ENCODE results near the gene ILKAP.

ILKAP gene

GRCh38 chr2:238128534-238129001 is 74.9 kb downstream of the ILKAP start:
- Histone ChIP-seq H3K27ac (ENCODE audit: low read length) (no peak overlapping the region), H3K9me2 (replicated peaks; ENCODE audit: insufficient read depth, low read length) (no peaks in the 10 kb centered on the region), H3K4me2 (ENCODE audit: low read depth, low read length) (no peak overlapping the region), H3F3A (ENCODE audit: insufficient read depth, low read length) (no peaks in the 10 kb centered on the region), H4K20me1 (ENCODE audit: insufficient read depth, low read length) (no peaks in the 10 kb centered on the region), H3K4me3 (ENCODE audit: low read length) (no peak overlapping the region), H2AFZ (ENCODE audit: low read length) (no peak overlapping the region), H3K79me2 (ENCODE audit: low read length) (no peaks in the 10 kb centered on the region), H3K9me3 (replicated peaks; ENCODE audit: insufficient read depth, low read length) (no peaks in the 10 kb centered on the region), H3K9ac (ENCODE audit: low read length) (no peak overlapping the region), H3K4me1 (ENCODE audit: low read length) (no peaks in the 10 kb centered on the region), H3K27me3 (replicated peaks; ENCODE audit: insufficient read depth, low read length) (no peaks in the 10 kb centered on the region), H3K36me3 (replicated peaks; ENCODE audit: insufficient read depth, low read length) (no peaks in the 10 kb centered on the region)
- no peak for TF ChIP-seq EZH2 (optimal IDR thresholded peaks at IDR 0.05; ENCODE audit: low read depth, low read length)
- no peak for DNase-seq

- no peak overlapping the region for H3K27ac ChIP-seq (ENCODE audit: low read length)
- no peaks in the 10 kb centered on the region for H3F3A ChIP-seq (ENCODE audit: insufficient read depth, low read length)
- no peak overlapping the region for H3K4me3 ChIP-seq (ENCODE audit: low read length)
- H4K20me1 ChIP-seq (ENCODE audit: insufficient read depth, low read length): no peaks in the 10 kb centered on the region
- H3K9me2 ChIP-seq (replicated peaks; ENCODE audit: insufficient read depth, low read length): no peaks in the 10 kb centered on the region
- no peak overlapping the region for H3K9ac ChIP-seq (ENCODE audit: low read length)
- no peaks in the 10 kb centered on the region for H3K79me2 ChIP-seq (ENCODE audit: low read length)
- no peaks in the 10 kb centered on the region for H3K9me3 ChIP-seq (replicated peaks; ENCODE audit: insufficient read depth, low read length)
- H3K4me1 ChIP-seq (ENCODE audit: low read length): no peaks in the 10 kb centered on the region
- no peaks in the 10 kb centered on the region; the same call in 1 of the 2 replicates for H3K27me3 ChIP-seq (replicated peaks; ENCODE audit: insufficient read depth, low read length)
- H3K36me3 ChIP-seq (replicated peaks; ENCODE audit: insufficient read depth, low read length): no peaks in the 10 kb centered on the region
- no peak for DNase-seq
- no peak overlapping the region for H2AFZ ChIP-seq (ENCODE audit: low read length)
- TF ChIP-seq CTCF (IDR thresholded peaks at IDR 0.05; ENCODE audit: low read length) (no peak), EZH2phosphoT487 (IDR thresholded peaks at IDR 0.05; ENCODE audit: low read length) (no peak), EZH2 (optimal IDR thresholded peaks at IDR 0.05; ENCODE audit: low read depth, low read length) (no peak)
- H3K4me2 ChIP-seq (ENCODE audit: low read depth, low read length): no peak overlapping the region
These were observed 75.4 kb downstream of the ILKAP start for GRCh38 chr2:238128061-238128440.

GRCh38 chr2:238127165-238128060 is 76.1 kb downstream of the ILKAP start:
- TF ChIP-seq EZH2 (optimal IDR thresholded peaks at IDR 0.05; ENCODE audit: low read depth, low read length) (no peak), EZH2phosphoT487 (IDR thresholded peaks at IDR 0.05; ENCODE audit: low read length) (no peak), CTCF (IDR thresholded peaks at IDR 0.05; ENCODE audit: low read length) (no peak)
- Histone ChIP-seq H3K27me3 (replicated peaks; ENCODE audit: insufficient read depth, low read length) (no peaks in the 10 kb centered on the region; the same call in 1 of the 2 replicates), H4K20me1 (ENCODE audit: insufficient read depth, low read length) (no peaks in the 10 kb centered on the region), H3K36me3 (replicated peaks; ENCODE audit: insufficient read depth, low read length) (no peaks in the 10 kb centered on the region), H3K9me2 (replicated peaks; ENCODE audit: insufficient read depth, low read length) (no peaks in the 10 kb centered on the region), H3K79me2 (ENCODE audit: low read length) (no peaks in the 10 kb centered on the region), H3K9me3 (replicated peaks; ENCODE audit: insufficient read depth, low read length) (no peaks in the 10 kb centered on the region), H2AFZ (ENCODE audit: low read length) (no peak overlapping the region), H3F3A (ENCODE audit: insufficient read depth, low read length) (no peaks in the 10 kb centered on the region), H3K9ac (ENCODE audit: low read length) (no peak overlapping the region), H3K4me1 (ENCODE audit: low read length) (no peaks in the 10 kb centered on the region), H3K27ac (ENCODE audit: low read length) (no peak overlapping the region), H3K4me3 (ENCODE audit: low read length) (no peak overlapping the region), H3K4me2 (ENCODE audit: low read depth, low read length) (no peak overlapping the region)
- DNase-seq: peak; percentile 42

GRCh38 chr2:238126775-238127164 is 76.7 kb downstream of the ILKAP start:
- H3K4me1 ChIP-seq (ENCODE audit: low read length): no peaks in the 10 kb centered on the region
- H3K27me3 ChIP-seq (replicated peaks; ENCODE audit: insufficient read depth, low read length): no peaks in the 10 kb centered on the region; the same call in 1 of the 2 replicates
- TF ChIP-seq EZH2 (optimal IDR thresholded peaks at IDR 0.05; ENCODE audit: low read depth, low read length) (no peak), CTCF (IDR thresholded peaks at IDR 0.05; ENCODE audit: low read length) (no peak), EZH2phosphoT487 (IDR thresholded peaks at IDR 0.05; ENCODE audit: low read length) (no peak)
- no peaks in the 10 kb centered on the region for H4K20me1 ChIP-seq (ENCODE audit: insufficient read depth, low read length)
- no peak overlapping the region for H3K9ac ChIP-seq (ENCODE audit: low read length)
- DNase-seq: no peak
- no peak overlapping the region for H3K4me3 ChIP-seq (ENCODE audit: low read length)
- no peaks in the 10 kb centered on the region for H3F3A ChIP-seq (ENCODE audit: insufficient read depth, low read length)
- no peaks in the 10 kb centered on the region for H3K9me2 ChIP-seq (replicated peaks; ENCODE audit: insufficient read depth, low read length)
- no peak overlapping the region for H3K4me2 ChIP-seq (ENCODE audit: low read depth, low read length)
- no peaks in the 10 kb centered on the region for H3K9me3 ChIP-seq (replicated peaks; ENCODE audit: insufficient read depth, low read length)
- no peaks in the 10 kb centered on the region for H3K79me2 ChIP-seq (ENCODE audit: low read length)
- no peaks in the 10 kb centered on the region for H3K36me3 ChIP-seq (replicated peaks; ENCODE audit: insufficient read depth, low read length)
- H2AFZ ChIP-seq (ENCODE audit: low read length): no peak overlapping the region
- no peak overlapping the region for H3K27ac ChIP-seq (ENCODE audit: low read length)

Data from MM.1S (cell line).